T-helper 2 cell treated with Interferon-gamma antibody and Interleukin-4, amounts not matched to agents 100 ng/mL and 5 ng/mL, for 36 hours (primary cell): ENCODE data around the gene C17orf100. TPM values are rescaled to one million over a fixed set of nuclear protein-coding genes. Genes with fewer than 3 reads are reported as not detected.
"Not testable (repeated sequence)": the region's sequence is repeated elsewhere in the genome, so short reads cannot be mapped to it uniquely, and the experiment has no call there.

ENCODE experiments used
- intact Hi-C: fragments of 100-400 bp; cut with micrococcal nuclease; formaldehyde crosslinking; loops from one replicate; pipeline ENCODE4 v1.15.1; 2023
- total RNA-seq: library from RNA; stranded (reverse); gene quantifications from 2 replicates; pipeline ENCODE4 v1.2.3, GENCODE V29; 2022

The C17orf100 gene
- total RNA-seq, 1 donor from 2014 or later = 1.6 TPM

- intact Hi-C loops = no loop called here
Observed at GRCh38 chr17:6686026-6686425, 34.5 kb downstream of the C17orf100 start.

GRCh38 chr17:6688944-6689343 lies 37.4 kb downstream of the C17orf100 start:
- intact Hi-C loops = no loop called here

GRCh38 chr17:6690641-6691040 lies 39.1 kb downstream of the C17orf100 start:
- intact Hi-C loops = no loop called here

GRCh38 chr17:6691546-6691945 lies 40.0 kb downstream of the C17orf100 start:
- intact Hi-C loops = no loop called here

GRCh38 chr17:6691958-6692357 lies 40.4 kb downstream of the C17orf100 start:
- intact Hi-C loops = not testable (repeated sequence)

- intact Hi-C loops = no loop called here
Observed at GRCh38 chr17:6695051-6695450, 43.5 kb downstream of the C17orf100 start.

GRCh38 chr17:6695565-6695964 lies 44.0 kb downstream of the C17orf100 start:
- intact Hi-C loops = no loop called here

GRCh38 chr17:6696906-6697305 lies 45.3 kb downstream of the C17orf100 start:
- intact Hi-C loops = no loop called here

GRCh38 chr17:6698004-6698403 lies 46.4 kb downstream of the C17orf100 start:
- intact Hi-C loops = no loop called here

- intact Hi-C loops = no loop called here
Observed at GRCh38 chr17:6699997-6700947, 48.7 kb downstream of the C17orf100 start.

GRCh38 chr17:6700948-6701307 lies 49.4 kb downstream of the C17orf100 start:
- intact Hi-C loops = no loop called here

- intact Hi-C loops = no loop called here
Observed at GRCh38 chr17:6701719-6702118, 50.2 kb downstream of the C17orf100 start.

- intact Hi-C loops = no loop called here
Observed at GRCh38 chr17:6702567-6703215, 51.1 kb downstream of the C17orf100 start.

Other genes with a start within 250 kb of the C17orf100 start
- gene AIPL1, start 216.6 kb upstream of the C17orf100 start, total RNA-seq = not detected in 2 replicates
- 20.5 and 24.9 TPM in 2 replicates for gene PIMREG, start 207.3 kb upstream of the C17orf100 start, total RNA-seq
- 0.50 and 0.77 TPM in 2 replicates for gene PITPNM3, start 95.2 kb upstream of the C17orf100 start, total RNA-seq
- gene KIAA0753, start 11.1 kb upstream of the C17orf100 start, total RNA-seq = 16.5 and 19.1 TPM in 2 replicates
- gene TXNDC17, start 10.7 kb upstream of the C17orf100 start, total RNA-seq = 76.9 and 82.4 TPM in 2 replicates
- gene MED31, start 157 bp upstream of the C17orf100 start, total RNA-seq = 16.8 and 19.1 TPM in 2 replicates
- not detected in 2 replicates for gene SLC13A5, start 61.6 kb downstream of the C17orf100 start, total RNA-seq
- gene XAF1, start 104.3 kb downstream of the C17orf100 start, total RNA-seq = 199 and 213 TPM in 2 replicates
- gene FBXO39, start 124.5 kb downstream of the C17orf100 start, total RNA-seq = 1.6 TPM in 2 replicates
- gene TEKT1, start 180.0 kb downstream of the C17orf100 start, total RNA-seq = not detected in 2 replicates